Pulmonary artery endothelial cell (primary cell): ENCODE results near the gene ZNF764. TPM values are rescaled to one million over a fixed set of nuclear protein-coding genes. Genes with fewer than 3 reads are reported as not detected.
A peak's percentile ranks its signal among the peaks of the same experiment; 100 is the strongest.
"Not testable (repeated sequence)": the region's sequence is repeated elsewhere in the genome, so short reads cannot be mapped to it uniquely, and the experiment has no call there.

Source experiments
- DNase-seq: peaks from one replicate; pipeline ENCODE4 v3.0.0-alpha.2; 2011; ENCODE audit warnings: low read depth, low spot score
- total RNA-seq: library from RNA; depleted of rRNA; stranded (reverse); fragments of >200 nt; gene quantifications from 2 replicates; pipeline ENCODE4 v1.2.3, GENCODE V29; 2014

The ZNF764 gene
- total RNA-seq, 1 donor from 2014 or later: 4.3 TPM

GRCh38 chr16:30548416-30549253 is 9.5 kb downstream of the ZNF764 start:
- no peak for DNase-seq

GRCh38 chr16:30546115-30546514 is 12.1 kb downstream of the ZNF764 start:
- no peak for DNase-seq

- DNase-seq: no peak
These were observed 15.1 kb downstream of the ZNF764 start for GRCh38 chr16:30543067-30543466.

GRCh38 chr16:30541502-30542329 is 16.5 kb downstream of the ZNF764 start:
- DNase-seq: no peak

GRCh38 chr16:30540916-30541464 is 17.2 kb downstream of the ZNF764 start:
- not testable (repeated sequence) for DNase-seq

- DNase-seq: not testable (repeated sequence)
These were observed 18.1 kb downstream of the ZNF764 start for GRCh38 chr16:30539986-30540526.

GRCh38 chr16:30539000-30539964 is 18.9 kb downstream of the ZNF764 start:
- DNase-seq: no peak

- DNase-seq: not testable (repeated sequence)
These were observed 21.7 kb downstream of the ZNF764 start for GRCh38 chr16:30536391-30537024.

- DNase-seq: peak; percentile 33
These were observed 22.4 kb downstream of the ZNF764 start for GRCh38 chr16:30535777-30536190.

GRCh38 chr16:30535106-30535776 is 22.9 kb downstream of the ZNF764 start:
- DNase-seq: no peak

GRCh38 chr16:30534368-30535105 is 23.6 kb downstream of the ZNF764 start, which contains the start of gene ZNF747:
Gene ZNF747 (minus strand): TSS chr16:30534858. CDS start chr16:30534679, 179 bp downstream.
- peak; percentile 30 for DNase-seq

- no peak for DNase-seq
These were observed 24.3 kb downstream of the ZNF764 start for GRCh38 chr16:30533748-30534367.

- DNase-seq: no peak
These were observed 25.0 kb downstream of the ZNF764 start for GRCh38 chr16:30533146-30533522.

GRCh38 chr16:30532285-30533145 is 25.7 kb downstream of the ZNF764 start:
- DNase-seq: no peak

- DNase-seq: no peak
These were observed 27.8 kb downstream of the ZNF764 start for GRCh38 chr16:30530163-30531037.

GRCh38 chr16:30528799-30529457 is 29.2 kb downstream of the ZNF764 start:
- no peak for DNase-seq
